SW 1271 (cell line): ENCODE measurements around the gene MARCHF6.
"Not testable (repeated sequence)": the region's sequence is repeated elsewhere in the genome, so short reads cannot be mapped to it uniquely, and the experiment has no call there.

Experiments used
- DNase-seq, 2 experiments: peaks; one replicate each; lab custom pipeline; 2025; lab: John Stamatoyannopoulos, UW

Gene MARCHF6

GRCh38 chr5:10323588-10324488 lies 29.7 kb upstream of the MARCHF6 start:
- no peak for DNase-seq

GRCh38 chr5:10324518-10325370 lies 28.8 kb upstream of the MARCHF6 start:
- DNase-seq = no peak

- no peak for DNase-seq
These were observed 25.2 kb upstream of the MARCHF6 start for GRCh38 chr5:10328323-10328722.

- no peak for DNase-seq
These were observed 24.1 kb upstream of the MARCHF6 start for GRCh38 chr5:10329446-10329819.

- DNase-seq = no peak
These were observed 23.5 kb upstream of the MARCHF6 start for GRCh38 chr5:10329820-10330481.

- DNase-seq = no peak
These were observed 22.8 kb upstream of the MARCHF6 start for GRCh38 chr5:10330511-10331230.

- DNase-seq = no peak
These were observed 22.1 kb upstream of the MARCHF6 start for GRCh38 chr5:10331341-10331796.

- DNase-seq = no peak
These were observed 21.2 kb upstream of the MARCHF6 start for GRCh38 chr5:10332301-10332700.

GRCh38 chr5:10333154-10334006 lies 20.1 kb upstream of the MARCHF6 start:
- no peak for DNase-seq

- no peak for DNase-seq
These were observed 18.7 kb upstream of the MARCHF6 start for GRCh38 chr5:10334831-10335230.

- no peak for DNase-seq
These were observed 17.6 kb upstream of the MARCHF6 start for GRCh38 chr5:10335711-10336470.

GRCh38 chr5:10337107-10337506 lies 16.4 kb upstream of the MARCHF6 start:
- DNase-seq = no peak

GRCh38 chr5:10337986-10338385 lies 15.5 kb upstream of the MARCHF6 start:
- DNase-seq = no peak

- no peak for DNase-seq
These were observed 14.8 kb upstream of the MARCHF6 start for GRCh38 chr5:10338686-10339057.

- no peak for DNase-seq
These were observed 14.3 kb upstream of the MARCHF6 start for GRCh38 chr5:10339058-10339811.

- no peak for DNase-seq
These were observed 13.5 kb upstream of the MARCHF6 start for GRCh38 chr5:10339958-10340357.

GRCh38 chr5:10343486-10343885 lies 10.0 kb upstream of the MARCHF6 start:
- no peak for DNase-seq

- DNase-seq = not testable (repeated sequence)
These were observed 8.9 kb upstream of the MARCHF6 start for GRCh38 chr5:10344461-10345106.

GRCh38 chr5:10348258-10348657 lies 5.2 kb upstream of the MARCHF6 start:
- DNase-seq = no peak
